ENCODE results near the gene ARL13B. TPM values are rescaled to one million over a fixed set of nuclear protein-coding genes. Genes with fewer than 3 reads are reported as not detected.

ARL13B gene
- total and polyA plus RNA-seq, 2 of the 8 experiments (the other 6 are each of a cell fraction or from before 2014, with no cell fraction given), result 1.5 to 12.7 TPM

GRCh38 chr3:93969997-93970396 lies 10.0 kb upstream of the ARL13B start (continued):
- TF ChIP-seq E2F6 (IDR thresholded peaks at IDR 0.05) (no peak), JUN (IDR thresholded peaks at IDR 0.05; ENCODE audit: low read depth, low read length) (no peak), MAX (IDR thresholded peaks at IDR 0.05) (no peak)
